Skeletal muscle satellite cell (primary cell): ENCODE results near the gene GABRD.

ENCODE experiments used
- H3K27me3 ChIP-seq: 2 replicates; pipeline ENCODE4 v1.7.0; 2013; ENCODE audit warnings: low read length; ENCODE audit not compliant: control insufficient read depth, insufficient read depth
- H3K36me3 ChIP-seq: 2 replicates; pipeline ENCODE4 v1.7.0; 2013; ENCODE audit warnings: mild to moderate bottlenecking, control low read depth, low read length; ENCODE audit not compliant: insufficient read depth
- H3K4me1 ChIP-seq: 2 replicates; pipeline ENCODE4 v1.7.0; 2013; ENCODE audit warnings: low read length; ENCODE audit not compliant: control insufficient read depth, insufficient read depth
- H3K4me2 ChIP-seq: 2 replicates; pipeline ENCODE4 v1.7.0; 2013; ENCODE audit warnings: mild to moderate bottlenecking, low read length
- H3K4me3 ChIP-seq: 2 replicates; pipeline ENCODE4 v1.7.0; 2013; ENCODE audit warnings: low read length
- H3K9ac ChIP-seq: 2 replicates; pipeline ENCODE4 v1.7.0; 2013; ENCODE audit warnings: mild to moderate bottlenecking, low read depth, low read length, moderate library complexity
- H3K9me3 ChIP-seq: replicated peaks from 2 replicates; pipeline ENCODE4 v1.7.0; 2013; ENCODE audit warnings: mild to moderate bottlenecking, control low read depth, low read length

Gene GABRD

GRCh38 chr1:2003541-2004131 is 15.5 kb upstream of the GABRD start, which contains the start of gene CFAP74:
Gene CFAP74 (minus strand): TSS chr1:2003786. CDS start chr1:1990956, 12,830 bp downstream.
- Histone ChIP-seq H3K9me3 (no peaks in the 10 kb centered on the region), H3K4me2 (peak within 1 kb of the TSS; percentile 65), H3K27me3 (peaks cover 53% of the 10 kb centered on the region), H3K4me3 (no peak within 1 kb of the TSS), H3K36me3 (no peaks in the 10 kb centered on the region), H3K4me1 (no peaks in the 10 kb centered on the region), H3K9ac (no peak within 1 kb of the TSS)

GRCh38 chr1:2004856-2005255 is 14.3 kb upstream of the GABRD start:
- Histone ChIP-seq H3K27me3 (peaks cover 58% of the 10 kb centered on the region), H3K4me2 (no peak overlapping the region)

GRCh38 chr1:2009101-2010053 is 9.8 kb upstream of the GABRD start:
- Histone ChIP-seq H3K9me3 (no peaks in the 10 kb centered on the region), H3K4me3 (no peak overlapping the region), H3K4me2 (no peak overlapping the region), H3K36me3 (no peaks in the 10 kb centered on the region), H3K9ac (no peak overlapping the region), H3K27me3 (peaks cover 51% of the 10 kb centered on the region), H3K4me1 (no peaks in the 10 kb centered on the region)

More at GRCh38 chr1:2004856-2005255, 14.3 kb upstream of the GABRD start:
- Histone ChIP-seq H3K4me1 (no peaks in the 10 kb centered on the region), H3K9me3 (no peaks in the 10 kb centered on the region), H3K9ac (no peak overlapping the region), H3K36me3 (no peaks in the 10 kb centered on the region), H3K4me3 (no peak overlapping the region)

- Histone ChIP-seq H3K4me3 (no peak overlapping the region), H3K9me3 (no peaks in the 10 kb centered on the region), H3K4me1 (no peaks in the 10 kb centered on the region), H3K36me3 (no peaks in the 10 kb centered on the region), H3K4me2 (no peak overlapping the region), H3K27me3 (peaks cover 77% of the 10 kb centered on the region), H3K9ac (no peak overlapping the region)
Observed at GRCh38 chr1:2014181-2014580, 5.0 kb upstream of the GABRD start.

- Histone ChIP-seq H3K27me3 (peaks cover 75% of the 10 kb centered on the region), H3K9me3 (no peaks in the 10 kb centered on the region), H3K4me1 (no peaks in the 10 kb centered on the region), H3K4me3 (no peak overlapping the region), H3K36me3 (no peaks in the 10 kb centered on the region), H3K9ac (no peak overlapping the region), H3K4me2 (no peak overlapping the region)
Observed at GRCh38 chr1:2014741-2015735, 4.1 kb upstream of the GABRD start.

GRCh38 chr1:2016123-2016522 is 3.0 kb upstream of the GABRD start:
- Histone ChIP-seq H3K36me3 (no peaks in the 10 kb centered on the region), H3K9ac (no peak overlapping the region), H3K27me3 (peaks cover 77% of the 10 kb centered on the region), H3K9me3 (no peaks in the 10 kb centered on the region), H3K4me2 (no peak overlapping the region), H3K4me3 (no peak overlapping the region), H3K4me1 (no peaks in the 10 kb centered on the region)

- Histone ChIP-seq H3K27me3 (peaks cover 85% of the 10 kb centered on the region), H3K4me2 (no peak overlapping the region), H3K4me1 (no peaks in the 10 kb centered on the region), H3K4me3 (no peak overlapping the region), H3K9me3 (no peaks in the 10 kb centered on the region), H3K36me3 (no peaks in the 10 kb centered on the region), H3K9ac (no peak overlapping the region)
Observed at GRCh38 chr1:2018217-2019171, 651 bp upstream of the GABRD start.

GRCh38 chr1:2019571-2020309 is 595 bp downstream of the GABRD start:
- Histone ChIP-seq H3K36me3 (no peaks in the 10 kb centered on the region), H3K4me3 (no peak overlapping the region), H3K9ac (no peak overlapping the region), H3K4me1 (no peaks in the 10 kb centered on the region), H3K4me2 (no peak overlapping the region), H3K9me3 (no peaks in the 10 kb centered on the region), H3K27me3 (peaks cover 76% of the 10 kb centered on the region)

- Histone ChIP-seq H3K4me3 (no peak overlapping the region), H3K9me3 (no peaks in the 10 kb centered on the region), H3K9ac (no peak overlapping the region), H3K27me3 (peaks cover 74% of the 10 kb centered on the region), H3K36me3 (no peaks in the 10 kb centered on the region), H3K4me1 (no peaks in the 10 kb centered on the region), H3K4me2 (no peak overlapping the region)
Observed at GRCh38 chr1:2020310-2020655, 1.1 kb downstream of the GABRD start.

- peaks cover 7% of the 10 kb centered on the region for H3K4me1 ChIP-seq
- H3K4me3 ChIP-seq = no peak overlapping the region
- H3K4me2 ChIP-seq = no peak overlapping the region
- H3K36me3 ChIP-seq = no peaks in the 10 kb centered on the region
- H3K9me3 ChIP-seq = no peaks in the 10 kb centered on the region
- peaks cover 74% of the 10 kb centered on the region for H3K27me3 ChIP-seq
- no peak overlapping the region for H3K9ac ChIP-seq
Observed at GRCh38 chr1:2021550-2021949, 2.4 kb downstream of the GABRD start.
